ENCODE results near the gene RAC3.

- TF ChIP-seq CTCF (IDR thresholded peaks at IDR 0.05): no peak
- no peak for TF ChIP-seq POLR2A (IDR thresholded peaks at IDR 0.05)
- TF ChIP-seq POLR2AphosphoS5 (IDR thresholded peaks at IDR 0.05): peak; percentile 21
These were observed 13.1 kb upstream of the RAC3 start for GRCh38 chr17:82018152-82018988.
